Germinal center (tissue), 1 donor: Measurements from ENCODE around the gene METTL5.
A peak's percentile ranks its signal among the peaks of the same experiment; 100 is the strongest.

ENCODE experiments used
- DNase-seq: peaks from one replicate; pipeline ENCODE4 v3.0.0; 2012; ENCODE audit warnings: mixed read lengths, low spot score

The METTL5 gene

DNA sequence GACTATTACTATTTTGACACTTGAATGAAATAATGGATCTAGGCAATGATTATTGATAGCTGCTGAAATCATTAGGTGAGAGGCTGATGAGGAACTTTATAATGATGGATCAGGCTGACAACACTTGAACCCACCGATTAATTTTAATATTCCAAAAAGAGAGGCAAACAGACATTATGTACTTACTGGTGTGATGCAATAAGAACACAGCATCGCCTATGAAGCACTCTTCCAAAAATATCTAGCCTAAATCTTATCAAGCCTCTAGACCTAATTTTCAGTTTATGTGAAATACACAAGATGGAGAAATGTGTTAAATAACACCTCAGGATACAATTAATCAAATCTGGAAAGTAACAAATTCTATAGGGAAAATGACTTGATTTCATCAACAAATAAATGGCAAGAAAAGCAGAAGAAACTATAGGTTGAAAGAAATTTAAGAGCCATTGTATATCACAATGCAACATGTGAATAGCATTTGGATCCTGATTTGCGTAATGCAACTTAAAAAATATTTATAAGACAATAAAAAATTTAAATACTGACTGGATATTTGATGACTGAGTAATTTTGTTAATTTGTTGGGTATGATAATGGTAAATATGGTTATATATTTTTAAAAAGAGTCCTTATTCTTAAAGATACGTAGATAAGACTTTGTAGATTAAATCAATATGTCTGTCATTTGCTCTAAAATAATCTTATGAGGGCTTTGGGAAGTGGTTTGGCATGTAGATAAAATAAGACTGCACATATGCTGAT lies 43.3 kb downstream of the METTL5 start:
- DNase-seq, result no peak

DNA sequence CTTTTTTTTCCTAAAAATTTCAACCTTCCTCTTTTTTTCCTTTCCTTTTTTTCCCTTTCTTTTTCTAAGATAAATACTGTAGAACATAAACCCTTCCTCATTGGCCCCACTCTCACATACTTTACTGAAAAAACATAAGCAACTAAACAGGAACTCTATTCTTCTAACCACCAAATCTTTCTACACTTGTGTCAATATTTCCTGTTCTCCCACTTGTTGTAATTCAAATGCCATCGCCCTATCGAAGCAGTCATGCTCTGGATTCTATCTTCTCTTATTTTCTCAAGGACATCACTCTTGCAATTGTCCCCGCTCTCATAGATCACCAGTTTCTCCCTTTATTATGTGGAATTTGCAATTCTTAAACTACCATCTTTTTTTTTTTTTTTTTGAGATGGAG lies 46.3 kb downstream of the METTL5 start:
- no peak for DNase-seq

DNA sequence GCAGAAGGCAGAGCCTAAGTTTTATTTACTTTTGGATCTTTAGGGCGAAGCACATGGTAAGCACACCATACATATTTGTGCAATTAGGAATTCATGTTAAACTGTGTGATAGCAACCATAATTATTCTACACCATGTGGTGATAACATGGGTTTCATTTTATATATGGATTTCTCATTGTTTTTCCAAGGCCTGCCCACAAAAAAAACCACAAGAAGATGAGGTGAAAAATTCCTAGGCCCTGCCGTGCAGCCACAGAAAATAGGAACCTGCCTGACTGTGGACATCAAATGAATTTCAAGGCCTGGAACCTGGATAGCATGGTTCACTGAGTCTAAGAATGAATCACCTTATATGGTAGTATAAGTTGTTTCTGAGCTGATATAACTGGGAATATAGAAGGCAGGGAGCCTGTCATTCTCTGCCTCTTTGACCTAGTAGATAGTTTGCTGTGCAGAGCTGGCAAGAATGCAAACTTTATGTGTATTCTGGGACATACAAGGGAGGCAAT lies 48.4 kb downstream of the METTL5 start:
- DNase-seq, result no peak

DNA sequence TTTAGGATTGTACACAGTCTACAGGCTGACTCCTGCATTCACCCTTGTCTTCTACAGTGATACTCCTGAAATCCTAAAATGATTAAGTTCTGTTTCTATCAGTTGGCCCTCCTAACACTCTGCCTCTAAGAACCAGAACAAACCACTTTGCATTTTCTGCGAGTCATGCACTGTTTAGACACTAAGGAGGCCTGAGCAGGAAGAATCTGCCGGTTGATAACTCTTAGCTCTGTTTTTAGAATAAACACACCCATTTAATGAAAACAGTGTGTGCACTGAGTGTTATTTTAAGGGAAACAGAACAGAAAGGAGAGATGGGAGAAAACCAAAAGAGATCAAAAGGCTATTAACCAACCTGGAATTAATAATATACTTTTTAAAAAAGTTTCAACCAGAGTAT lies 48.9 kb downstream of the METTL5 start:
- DNase-seq, result no peak

DNA sequence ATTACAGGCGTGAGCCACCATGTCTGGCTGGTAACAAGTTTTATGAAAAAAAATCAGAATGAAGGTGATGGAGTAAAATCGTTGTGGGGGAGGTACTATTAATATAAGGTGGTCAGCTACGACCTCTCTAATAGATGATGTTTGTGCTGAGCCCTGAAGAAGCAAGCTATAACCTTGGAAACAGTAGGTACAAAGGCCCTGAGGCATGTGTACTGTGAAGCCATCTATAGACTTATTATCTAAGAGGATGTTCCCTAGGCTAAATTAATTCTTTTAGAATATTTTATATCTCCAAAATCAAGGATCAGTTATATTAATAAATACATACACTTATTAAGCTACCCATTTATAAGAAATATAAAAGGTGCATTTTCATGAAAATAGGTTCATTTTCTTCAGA lies 49.4 kb downstream of the METTL5 start:
- DNase-seq, result no peak

DNA sequence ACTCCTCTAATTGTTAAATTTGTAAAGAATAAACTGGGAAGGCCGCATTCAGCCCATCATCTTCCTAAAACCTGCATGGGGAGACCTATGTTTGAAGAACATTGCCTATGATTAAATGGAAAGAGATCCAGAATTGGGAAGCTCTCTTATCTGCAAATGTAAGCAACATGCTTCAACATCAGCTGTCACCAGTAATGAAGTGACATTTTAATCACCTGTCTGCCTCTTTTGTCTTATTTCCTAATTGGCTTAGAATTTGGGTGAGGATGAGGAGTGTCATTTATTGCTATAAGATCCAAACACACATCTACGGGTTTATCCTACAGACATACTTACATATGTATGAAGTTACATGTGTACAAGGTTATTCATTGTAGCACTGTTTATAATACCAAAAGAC lies 52.1 kb downstream of the METTL5 start:
- no peak for DNase-seq

DNA sequence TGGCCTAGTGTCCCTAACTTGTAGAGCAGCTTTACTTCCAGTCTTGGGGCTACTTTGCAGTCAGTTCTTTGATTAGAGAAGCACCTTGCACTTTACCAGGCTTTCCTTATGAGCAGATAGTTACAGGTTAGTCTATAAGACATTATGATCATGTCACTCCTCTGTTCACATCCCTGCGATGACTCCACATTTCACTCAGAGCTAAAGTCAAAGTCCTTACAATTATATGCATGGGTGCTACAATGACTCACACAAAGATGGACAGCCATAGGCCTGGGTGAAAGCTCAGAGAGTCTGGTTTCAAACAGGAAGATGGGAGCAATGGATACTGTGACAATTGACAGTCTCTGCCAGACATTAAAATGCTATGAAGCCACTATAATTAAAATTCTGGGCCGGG lies 53.1 kb downstream of the METTL5 start:
- no peak for DNase-seq

DNA sequence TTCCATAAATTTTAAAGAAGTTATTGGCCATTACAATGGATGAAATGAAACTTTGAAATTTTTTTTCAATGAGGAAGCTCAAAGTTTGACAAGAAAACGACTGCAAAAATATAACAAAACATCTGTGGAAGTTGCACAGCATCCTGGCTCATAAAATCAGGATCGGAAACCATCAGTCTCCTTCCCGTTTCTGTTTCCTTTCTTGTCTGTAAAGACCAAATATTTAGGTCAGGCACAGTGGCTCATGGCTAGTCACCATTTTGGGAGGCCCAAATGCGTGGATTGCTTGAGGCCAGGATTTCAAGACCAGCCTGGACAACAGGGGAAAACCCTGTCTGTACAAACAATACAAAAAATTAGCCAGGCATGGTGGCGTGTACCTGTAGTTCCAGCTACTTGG lies 53.7 kb downstream of the METTL5 start:
- no peak for DNase-seq

DNA sequence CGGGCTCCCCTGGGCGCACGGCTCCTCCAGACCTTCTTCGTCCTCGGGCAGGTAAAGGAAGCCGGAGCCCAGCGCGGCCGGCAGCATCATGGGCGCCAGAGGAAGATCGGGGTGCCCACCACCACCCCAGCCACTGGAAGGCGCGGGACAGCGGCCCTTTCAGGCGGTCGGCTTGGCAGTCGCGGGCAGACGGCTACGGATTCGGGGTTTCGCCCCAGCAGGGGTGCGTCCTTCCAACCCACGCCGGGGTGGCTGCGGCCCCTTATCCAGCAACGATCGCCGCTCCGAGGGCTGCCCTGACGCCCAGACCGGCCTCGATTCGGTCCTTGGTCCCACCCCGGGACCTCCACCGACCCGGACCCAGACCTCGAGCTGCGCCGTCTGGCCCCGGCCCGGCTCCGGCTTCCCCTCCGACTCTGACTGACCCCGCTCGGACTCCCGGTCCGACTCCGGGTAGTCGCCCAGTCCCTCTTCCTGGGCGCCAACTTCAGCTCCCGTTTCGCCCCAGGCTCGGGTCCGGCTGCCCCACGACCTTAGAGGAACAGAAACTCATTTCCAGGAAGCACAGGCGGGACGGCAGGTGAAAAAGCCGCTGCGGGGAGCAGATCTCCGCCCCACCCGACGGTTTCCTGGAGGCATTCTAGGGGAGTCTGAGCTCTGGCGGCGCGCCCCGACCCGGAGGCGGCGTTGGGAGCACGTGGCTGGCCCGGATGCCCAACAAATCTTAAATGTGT lies 56.3 kb downstream of the METTL5 start:
- DNase-seq, result peak; percentile 38

DNA sequence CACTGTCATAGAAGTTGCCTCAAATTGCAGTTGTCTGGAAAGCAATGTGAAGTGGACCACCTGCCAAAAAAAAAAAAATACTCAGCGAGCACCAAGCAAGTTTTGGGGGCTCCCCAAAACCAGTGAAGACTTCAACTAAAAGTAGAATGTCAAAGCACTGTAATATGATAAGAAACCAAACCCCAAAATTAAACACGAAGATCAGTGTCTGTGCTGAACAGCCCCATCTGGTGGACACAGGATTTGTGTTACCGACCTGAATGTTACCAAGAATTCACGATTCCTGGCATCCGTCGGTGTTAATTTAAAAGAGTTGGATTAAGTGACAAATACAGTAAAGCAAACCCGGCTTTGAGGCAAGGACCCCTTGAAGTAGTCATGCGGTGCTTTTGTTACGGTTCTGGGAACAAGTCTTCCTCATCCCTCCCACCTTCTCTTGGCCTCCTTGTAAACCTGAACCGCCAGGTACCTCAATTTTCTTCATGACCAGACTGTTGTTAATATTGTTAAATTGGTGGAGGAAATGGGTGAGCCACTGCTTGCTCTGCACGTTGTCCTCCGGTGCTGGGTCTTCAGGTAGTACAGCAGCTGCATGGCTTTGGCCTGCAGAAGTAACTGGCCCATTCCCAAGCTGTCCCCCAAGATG lies 57.3 kb downstream of the METTL5 start:
- DNase-seq, result peak; percentile 54

DNA sequence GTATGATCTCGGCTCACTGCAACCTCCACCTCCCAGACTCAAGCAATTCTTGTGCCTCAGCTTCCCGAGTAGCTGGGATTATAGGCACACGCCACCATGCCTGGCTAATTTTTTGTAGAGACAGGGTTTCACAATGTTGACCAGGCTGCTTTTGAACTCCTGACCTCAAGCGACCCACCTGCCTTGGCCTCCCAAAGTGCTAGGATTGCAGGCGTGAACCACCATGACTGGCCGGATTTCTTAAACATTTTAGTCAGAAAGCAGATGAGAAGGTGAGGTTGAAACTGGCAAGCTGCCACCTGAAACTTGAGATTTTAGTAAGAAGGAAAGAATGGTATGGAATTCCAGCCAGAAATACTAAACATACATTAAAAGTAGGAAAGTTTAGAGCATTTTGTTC lies 59.2 kb downstream of the METTL5 start:
- no peak for DNase-seq

DNA sequence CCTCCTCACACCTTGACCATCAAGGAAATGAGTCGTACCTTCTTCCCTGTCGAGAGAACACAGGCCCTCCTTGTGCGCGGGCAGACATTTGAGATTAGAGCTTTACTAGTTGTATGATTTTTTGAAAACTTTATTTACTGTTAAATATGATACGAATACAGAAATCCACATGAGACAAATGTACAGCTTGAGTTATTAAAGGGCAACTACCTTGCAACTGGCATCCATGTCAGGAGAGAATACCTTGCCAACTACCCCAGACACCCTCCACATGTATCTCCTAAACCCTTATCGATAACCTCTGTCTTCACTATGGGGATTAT lies 62.8 kb downstream of the METTL5 start:
- DNase-seq, result no peak
